ENCODE measurements around the gene TMEM205. TPM values are rescaled to one million over a fixed set of nuclear protein-coding genes. Genes with fewer than 3 reads are reported as not detected.
A peak's percentile ranks its signal among the peaks of the same experiment; 100 is the strongest.
"Not testable (repeated sequence)": the region's sequence is repeated elsewhere in the genome, so short reads cannot be mapped to it uniquely, and the experiment has no call there.

TMEM205 gene
- total RNA-seq, 1 experiment from 2014 or later: 128 TPM

- H3K27me3 ChIP-seq (ENCODE audit: control insufficient read depth, insufficient read depth, low read length): peaks cover 14% of the 10 kb centered on the region; the same call in 1 of the 2 replicates
- no peaks in the 10 kb centered on the region for H3K36me3 ChIP-seq (replicated peaks; ENCODE audit: control insufficient read depth, insufficient read depth, low read length)
- peak; percentile 98 for DNase-seq
- peak overlapping the region; percentile 64 for H3K4me3 ChIP-seq (ENCODE audit: insufficient read depth, low read depth, low read length)
Observed at GRCh38 chr19:11361037-11361770, 15.1 kb upstream of the TMEM205 start.

GRCh38 chr19:11359421-11359820 lies 13.4 kb upstream of the TMEM205 start:
- no peaks in the 10 kb centered on the region for H3K36me3 ChIP-seq (replicated peaks; ENCODE audit: control insufficient read depth, insufficient read depth, low read length)
- H3K4me3 ChIP-seq (ENCODE audit: insufficient read depth, low read depth, low read length): no peak overlapping the region
- peaks cover 18% of the 10 kb centered on the region for H3K27me3 ChIP-seq (ENCODE audit: control insufficient read depth, insufficient read depth, low read length)

DNA sequence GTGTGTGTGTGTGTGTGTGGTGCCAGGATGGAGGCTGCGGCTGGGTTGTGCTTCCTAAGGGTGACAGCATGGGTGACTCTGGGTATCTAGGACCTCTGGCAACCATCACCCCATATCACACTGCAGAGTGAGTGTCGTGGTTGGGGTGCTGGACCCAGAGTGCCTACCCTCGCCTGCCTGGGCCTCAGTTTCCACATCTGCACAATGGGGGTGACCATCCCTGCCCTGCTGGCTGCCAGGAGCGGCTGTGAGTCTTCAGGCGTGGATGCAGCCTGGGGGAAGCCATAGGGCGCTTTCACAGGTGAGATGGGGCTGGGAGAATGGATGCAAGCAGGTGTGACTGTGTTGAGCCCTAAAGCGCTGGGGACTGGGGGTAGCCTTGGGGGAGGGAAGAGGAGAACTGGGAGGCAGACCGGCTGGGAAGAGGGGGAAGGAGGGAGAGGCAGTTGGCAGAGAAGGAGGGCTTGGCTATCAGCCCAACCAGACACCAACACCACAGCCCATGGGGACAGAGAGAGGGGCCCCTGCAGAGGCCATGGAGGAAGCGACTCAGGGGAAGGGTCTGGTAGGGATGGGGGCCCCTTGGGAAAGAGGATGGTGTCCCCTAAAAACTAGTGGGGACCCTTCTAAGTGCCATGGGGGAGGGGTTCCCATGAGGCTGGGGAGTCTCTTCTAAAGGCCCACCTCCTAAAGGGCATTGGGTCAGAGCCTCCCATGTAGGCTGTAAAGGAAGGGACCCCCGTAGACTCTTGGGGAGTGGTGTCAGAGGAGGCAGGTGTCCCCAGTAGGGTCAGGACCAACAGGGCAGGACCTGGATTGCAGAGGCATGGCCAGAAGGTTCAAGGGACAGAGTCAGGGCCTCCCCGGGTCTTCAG lies 10.8 kb upstream of the TMEM205 start:
- peak; percentile 61 for DNase-seq
- Histone ChIP-seq H3K27me3 (ENCODE audit: control insufficient read depth, insufficient read depth, low read length) (peaks cover 16% of the 10 kb centered on the region), H3K4me3 (ENCODE audit: insufficient read depth, low read depth, low read length) (no peak overlapping the region), H3K36me3 (replicated peaks; ENCODE audit: control insufficient read depth, insufficient read depth, low read length) (no peaks in the 10 kb centered on the region)

More at GRCh38 chr19:11359421-11359820, 13.4 kb upstream of the TMEM205 start:
- no peak for DNase-seq

- H3K36me3 ChIP-seq (replicated peaks; ENCODE audit: control insufficient read depth, insufficient read depth, low read length): no peaks in the 10 kb centered on the region
- peaks cover 12% of the 10 kb centered on the region for H3K27me3 ChIP-seq (ENCODE audit: control insufficient read depth, insufficient read depth, low read length)
- no peak for DNase-seq
- H3K4me3 ChIP-seq (ENCODE audit: insufficient read depth, low read depth, low read length): no peak overlapping the region
Observed at GRCh38 chr19:11356074-11356397, 10.0 kb upstream of the TMEM205 start.

GRCh38 chr19:11355160-11356073 lies 9.3 kb upstream of the TMEM205 start, which contains the start of gene PLPPR2:
TSS of gene PLPPR2 (plus strand) at chr19:11355432. CDS start at chr19:11357674, 2,242 bp downstream.
- H3K36me3 ChIP-seq (replicated peaks; ENCODE audit: control insufficient read depth, insufficient read depth, low read length): no peaks in the 10 kb centered on the region
- peak within 1 kb of the TSS; percentile 46 for H3K4me3 ChIP-seq (ENCODE audit: insufficient read depth, low read depth, low read length)
- peaks cover 7% of the 10 kb centered on the region for H3K27me3 ChIP-seq (ENCODE audit: control insufficient read depth, insufficient read depth, low read length)
- DNase-seq: peak; percentile 99

DNA sequence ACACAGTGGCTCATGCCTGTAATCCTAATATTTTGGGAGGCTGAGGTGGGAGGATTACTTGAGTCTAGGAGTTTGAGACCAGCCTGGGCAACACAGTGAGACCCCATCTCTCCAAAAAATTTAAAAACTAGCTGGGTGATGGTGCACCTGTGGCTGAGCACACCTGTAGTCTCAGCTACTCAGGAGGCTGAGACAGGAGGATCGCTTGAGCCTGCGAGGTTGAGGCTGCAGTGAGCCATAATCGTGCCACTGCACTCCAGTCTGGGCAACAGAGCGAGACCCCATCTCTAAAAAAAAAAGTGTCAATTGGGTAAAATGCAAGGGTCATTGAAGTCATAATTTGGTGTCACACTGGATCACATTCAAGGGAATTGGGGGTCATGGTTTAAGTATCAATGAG lies 8.0 kb upstream of the TMEM205 start:
- DNase-seq; H3K4me3 ChIP-seq (ENCODE audit: insufficient read depth, low read depth, low read length): not testable (repeated sequence)

DNA sequence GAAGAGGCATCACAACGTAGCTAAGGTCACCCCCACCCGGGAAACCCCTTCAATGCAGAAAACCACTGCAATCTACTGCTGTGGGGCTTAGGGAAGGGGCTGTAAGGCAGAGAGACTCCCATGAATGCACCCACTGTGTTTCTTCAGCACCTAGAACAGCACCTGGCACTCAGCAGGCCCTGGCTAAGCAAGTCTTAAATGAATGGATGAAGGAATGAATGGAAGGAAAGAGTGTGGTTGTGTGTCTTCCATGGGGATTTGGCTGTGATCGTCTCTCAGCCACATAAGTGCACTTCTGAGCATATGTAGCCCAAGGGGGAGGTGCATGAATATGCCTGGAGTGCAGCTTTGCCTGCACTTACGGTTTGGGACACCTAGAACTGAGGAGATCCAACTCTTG lies 3.1 kb upstream of the TMEM205 start:
- no peak overlapping the region for H3K4me3 ChIP-seq (ENCODE audit: insufficient read depth, low read depth, low read length)
- H3K27me3 ChIP-seq (ENCODE audit: control insufficient read depth, insufficient read depth, low read length): no peaks in the 10 kb centered on the region; the same call in 1 of the 2 replicates
- DNase-seq: no peak
- no peaks in the 10 kb centered on the region for H3K36me3 ChIP-seq (replicated peaks; ENCODE audit: control insufficient read depth, insufficient read depth, low read length)

More for the DNA sequence above, 8.0 kb upstream of the TMEM205 start:
- not testable (repeated sequence) for H3K36me3 ChIP-seq (replicated peaks; ENCODE audit: control insufficient read depth, insufficient read depth, low read length); H3K27me3 ChIP-seq (ENCODE audit: control insufficient read depth, insufficient read depth, low read length)

- Histone ChIP-seq H3K4me3 (ENCODE audit: insufficient read depth, low read depth, low read length) (no peak overlapping the region), H3K36me3 (replicated peaks; ENCODE audit: control insufficient read depth, insufficient read depth, low read length) (no peaks in the 10 kb centered on the region; the same call in 1 of the 2 replicates), H3K27me3 (ENCODE audit: control insufficient read depth, insufficient read depth, low read length) (no peaks in the 10 kb centered on the region; the same call in 1 of the 2 replicates)
- DNase-seq: no peak
Observed at GRCh38 chr19:11347546-11348039, 1.5 kb upstream of the TMEM205 start.

GRCh38 chr19:11345122-11345803 lies 805 bp downstream of the TMEM205 start:
- H3K36me3 ChIP-seq (replicated peaks; ENCODE audit: control insufficient read depth, insufficient read depth, low read length): peaks cover 3% of the 10 kb centered on the region
- H3K27me3 ChIP-seq (ENCODE audit: control insufficient read depth, insufficient read depth, low read length): no peaks in the 10 kb centered on the region
- H3K4me3 ChIP-seq (ENCODE audit: insufficient read depth, low read depth, low read length): peak overlapping the region; percentile 86
- peak; percentile 31 for DNase-seq

DNA sequence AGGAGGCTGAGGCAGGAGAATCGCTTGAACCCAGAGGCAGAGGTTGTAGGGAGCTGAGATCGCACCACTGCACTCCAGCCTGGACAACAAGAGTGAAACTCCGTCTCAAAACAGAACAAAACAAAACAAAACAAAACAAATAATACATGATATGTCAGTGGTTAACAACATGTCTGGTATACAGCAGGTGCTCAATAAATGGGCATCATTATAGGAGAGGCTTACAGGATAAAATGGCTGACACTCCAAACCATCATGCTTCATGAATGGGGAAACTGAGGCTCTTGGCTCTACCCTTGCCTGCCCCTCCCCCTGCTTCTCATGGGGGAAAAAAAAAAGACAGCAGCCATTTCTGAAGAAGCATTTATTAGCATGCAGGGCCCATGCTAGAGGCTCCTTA lies 3.6 kb downstream of the TMEM205 start:
- Histone ChIP-seq H3K36me3 (replicated peaks; ENCODE audit: control insufficient read depth, insufficient read depth, low read length) (peaks cover 3% of the 10 kb centered on the region), H3K4me3 (ENCODE audit: insufficient read depth, low read depth, low read length) (no peak overlapping the region), H3K27me3 (ENCODE audit: control insufficient read depth, insufficient read depth, low read length) (no peaks in the 10 kb centered on the region)
- DNase-seq: no peak

GRCh38 chr19:11340099-11340467 lies 6.0 kb downstream of the TMEM205 start:
- H3K4me3 ChIP-seq (ENCODE audit: insufficient read depth, low read depth, low read length); H3K27me3 ChIP-seq (ENCODE audit: control insufficient read depth, insufficient read depth, low read length); H3K36me3 ChIP-seq (replicated peaks; ENCODE audit: control insufficient read depth, insufficient read depth, low read length); DNase-seq: not testable (repeated sequence)

DNA sequence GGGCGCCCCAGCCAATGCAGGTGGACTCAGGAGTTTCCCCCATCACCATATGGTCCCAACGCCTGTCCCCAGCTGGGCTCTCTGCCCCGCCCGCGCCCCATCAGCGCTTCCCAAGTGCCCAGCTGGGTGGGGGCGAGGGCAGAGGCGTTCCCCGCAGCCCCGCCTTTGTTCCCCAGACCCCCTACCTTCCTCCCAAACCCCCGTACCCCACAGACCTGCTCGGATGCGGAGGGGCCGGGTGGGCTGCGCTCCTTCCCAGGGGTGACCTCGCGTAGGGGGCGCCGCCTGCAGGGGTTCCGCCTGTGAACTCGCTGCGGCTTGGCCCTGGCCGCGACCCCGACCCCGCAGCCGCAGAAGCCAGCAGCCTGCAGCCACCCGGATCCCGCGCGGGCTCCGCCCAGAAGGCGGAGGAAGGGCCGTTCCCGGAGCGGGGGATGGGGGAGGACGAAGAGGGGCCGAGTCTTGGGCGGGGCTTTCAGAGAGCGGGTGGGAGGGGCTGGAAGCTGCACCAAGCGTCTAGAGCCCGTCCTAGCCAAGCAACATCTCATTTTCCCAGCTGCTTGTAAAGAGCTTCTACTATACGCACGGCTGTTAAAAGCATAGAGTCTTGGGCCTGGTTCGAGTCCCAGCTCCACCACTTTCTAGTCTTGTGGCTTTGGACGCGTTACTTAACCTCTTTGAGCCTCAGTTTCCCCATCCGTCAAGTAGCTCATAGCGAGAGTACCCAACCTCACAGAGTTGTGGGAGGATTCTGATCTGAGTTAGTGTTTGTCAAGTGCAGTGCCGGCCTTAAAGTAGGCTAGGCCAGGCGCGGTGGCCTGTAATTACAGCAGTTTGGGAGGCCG lies 6.6 kb downstream of the TMEM205 start, which contains the start of gene RAB3D:
Gene RAB3D (minus strand): TSS at position 404 of the 845 bp plus-strand sequence. CDS start 2,258 bp downstream, outside the sequence.
- H3K36me3 ChIP-seq (replicated peaks; ENCODE audit: control insufficient read depth, insufficient read depth, low read length): peaks cover 6% of the 10 kb centered on the region

More for the DNA sequence above, 6.6 kb downstream of the TMEM205 start, which contains the start of gene RAB3D:
- Histone ChIP-seq H3K4me3 (ENCODE audit: insufficient read depth, low read depth, low read length) (peak within 1 kb of the TSS; percentile 69), H3K27me3 (ENCODE audit: control insufficient read depth, insufficient read depth, low read length) (no peaks in the 10 kb centered on the region)
- peak; percentile 100 for DNase-seq
